Measurements from ENCODE around the gene ITPR1. TPM values are rescaled to one million over a fixed set of nuclear protein-coding genes. Genes with fewer than 3 reads are reported as not detected.

Gene ITPR1
- total RNA-seq, 1 donor from 2014 or later: 121 TPM

DNA sequence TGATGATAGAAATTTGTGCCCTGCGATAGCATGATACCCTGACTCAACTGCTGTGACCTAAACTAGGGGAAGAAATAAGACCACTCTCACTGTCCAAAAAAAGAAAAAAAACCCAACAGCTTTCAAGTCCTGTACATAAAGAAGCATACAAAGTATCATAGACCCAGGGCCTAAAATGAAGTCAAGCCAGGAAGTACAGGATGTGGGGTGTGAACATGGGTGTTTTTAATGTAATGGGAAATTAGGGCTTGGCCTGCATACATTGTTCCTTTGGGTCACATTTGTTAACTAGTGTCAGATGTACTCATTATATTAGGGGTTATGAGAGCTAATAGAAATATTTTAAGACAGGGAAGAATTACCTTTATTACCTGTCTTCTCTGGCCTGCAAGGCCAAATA lies 285.6 kb downstream of the ITPR1 start:
- TF ChIP-seq, protein P1, sequence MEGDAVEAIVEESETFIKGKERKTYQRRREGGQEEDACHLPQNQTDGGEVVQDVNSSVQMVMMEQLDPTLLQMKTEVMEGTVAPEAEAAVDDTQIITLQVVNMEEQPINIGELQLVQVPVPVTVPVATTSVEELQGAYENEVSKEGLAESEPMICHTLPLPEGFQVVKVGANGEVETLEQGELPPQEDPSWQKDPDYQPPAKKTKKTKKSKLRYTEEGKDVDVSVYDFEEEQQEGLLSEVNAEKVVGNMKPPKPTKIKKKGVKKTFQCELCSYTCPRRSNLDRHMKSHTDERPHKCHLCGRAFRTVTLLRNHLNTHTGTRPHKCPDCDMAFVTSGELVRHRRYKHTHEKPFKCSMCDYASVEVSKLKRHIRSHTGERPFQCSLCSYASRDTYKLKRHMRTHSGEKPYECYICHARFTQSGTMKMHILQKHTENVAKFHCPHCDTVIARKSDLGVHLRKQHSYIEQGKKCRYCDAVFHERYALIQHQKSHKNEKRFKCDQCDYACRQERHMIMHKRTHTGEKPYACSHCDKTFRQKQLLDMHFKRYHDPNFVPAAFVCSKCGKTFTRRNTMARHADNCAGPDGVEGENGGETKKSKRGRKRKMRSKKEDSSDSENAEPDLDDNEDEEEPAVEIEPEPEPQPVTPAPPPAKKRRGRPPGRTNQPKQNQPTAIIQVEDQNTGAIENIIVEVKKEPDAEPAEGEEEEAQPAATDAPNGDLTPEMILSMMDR (IDR thresholded peaks at IDR 0.05): no peak
- intact Hi-C loops (cut with DNase I): no loop called here
- DNase-seq (ENCODE audit: low spot score in 2 of 2): no peak

GRCh38 chr3:4780545-4780957 lies 287.4 kb downstream of the ITPR1 start:
- Histone ChIP-seq H3K9me3 (no peaks in the 10 kb centered on the region), H3K36me3 (peaks cover 31 to 38% of the 10 kb centered on the region in 2 donors), H3K4me3 (no peak overlapping the region), H3K4me1 (peaks cover 0 to 4% of the 10 kb centered on the region in 2 donors), H3K27ac (peak overlapping the region in 1 of 2 donors; percentile 31), H3K27me3 (no peaks in the 10 kb centered on the region)
- TF ChIP-seq, protein P1 (IDR thresholded peaks at IDR 0.05): no peak
- intact Hi-C loops (cut with DNase I): no loop called here
- no peak for DNase-seq (ENCODE audit: low spot score in 2 of 2)

More for the DNA sequence above, 285.6 kb downstream of the ITPR1 start:
- no peaks in the 10 kb centered on the region for H3K27me3 ChIP-seq
- no peaks in the 10 kb centered on the region for H3K9me3 ChIP-seq
- no peak overlapping the region for H3K27ac ChIP-seq
- H3K4me1 ChIP-seq: peaks cover 0 to 4% of the 10 kb centered on the region in 2 donors
- no peak overlapping the region for H3K4me3 ChIP-seq
- H3K36me3 ChIP-seq: peaks cover 17 to 34% of the 10 kb centered on the region in 2 donors

DNA sequence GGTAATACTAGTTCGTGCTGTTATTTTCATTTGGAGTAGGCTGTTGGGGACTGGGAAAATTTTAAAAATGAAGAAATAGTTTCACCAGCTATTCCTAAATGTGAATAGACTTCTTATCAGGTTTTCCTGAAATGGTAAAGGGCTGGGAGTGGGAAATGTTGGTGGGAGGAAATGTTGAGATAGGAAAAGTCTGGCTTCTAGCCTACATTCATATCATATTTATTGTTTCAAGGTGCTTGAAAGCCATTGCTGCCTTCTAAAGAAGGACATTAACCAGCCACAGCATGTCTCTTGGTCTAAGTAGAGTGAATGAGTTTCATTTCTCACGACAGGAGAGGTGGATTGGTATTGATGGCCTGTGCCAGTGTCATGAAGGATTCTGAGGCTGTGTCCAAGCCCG lies 288.9 kb downstream of the ITPR1 start:
- Histone ChIP-seq H3K9me3 (no peaks in the 10 kb centered on the region), H3K4me3 (no peak overlapping the region), H3K27me3 (no peaks in the 10 kb centered on the region), H3K27ac (no peak overlapping the region), H3K36me3 (peaks cover 34 to 46% of the 10 kb centered on the region in 2 donors), H3K4me1 (peaks cover 0 to 4% of the 10 kb centered on the region in 2 donors)
- TF ChIP-seq, protein P1 (IDR thresholded peaks at IDR 0.05): no peak
- no peak for DNase-seq (ENCODE audit: low spot score in 2 of 2)
- intact Hi-C loops (cut with DNase I): no loop called here

DNA sequence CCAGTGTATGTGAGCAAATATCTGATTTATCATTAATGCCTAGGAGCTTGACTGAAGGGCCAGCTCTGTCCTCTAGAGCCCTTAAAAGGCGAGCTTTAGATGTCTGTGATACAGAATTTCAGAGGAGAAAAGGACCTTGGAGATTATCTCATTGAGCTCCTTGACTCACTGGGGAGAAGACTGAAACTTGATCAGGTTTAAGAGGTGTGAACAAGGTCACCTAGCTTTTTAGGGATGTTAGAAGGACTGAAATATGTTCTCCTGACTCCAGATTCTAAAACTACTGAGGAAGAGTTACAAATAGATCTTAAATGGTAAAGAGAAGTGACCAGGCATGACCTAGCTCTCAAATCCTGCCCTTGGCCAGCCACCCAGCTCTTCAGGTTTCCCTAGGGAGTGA lies 292.4 kb downstream of the ITPR1 start:
- DNase-seq (ENCODE audit: low spot score in 2 of 2): no peak
- no peaks in the 10 kb centered on the region for H3K9me3 ChIP-seq
- intact Hi-C loops (cut with DNase I): no loop called here
- no peak overlapping the region for H3K4me3 ChIP-seq
- H3K36me3 ChIP-seq: peaks cover 51 to 60% of the 10 kb centered on the region in 2 donors
- H3K4me1 ChIP-seq: peaks cover 0 to under 1% of the 10 kb centered on the region in 2 donors
- TF ChIP-seq, protein P1 (IDR thresholded peaks at IDR 0.05): no peak
- no peak overlapping the region for H3K27ac ChIP-seq
- H3K27me3 ChIP-seq: no peaks in the 10 kb centered on the region

DNA sequence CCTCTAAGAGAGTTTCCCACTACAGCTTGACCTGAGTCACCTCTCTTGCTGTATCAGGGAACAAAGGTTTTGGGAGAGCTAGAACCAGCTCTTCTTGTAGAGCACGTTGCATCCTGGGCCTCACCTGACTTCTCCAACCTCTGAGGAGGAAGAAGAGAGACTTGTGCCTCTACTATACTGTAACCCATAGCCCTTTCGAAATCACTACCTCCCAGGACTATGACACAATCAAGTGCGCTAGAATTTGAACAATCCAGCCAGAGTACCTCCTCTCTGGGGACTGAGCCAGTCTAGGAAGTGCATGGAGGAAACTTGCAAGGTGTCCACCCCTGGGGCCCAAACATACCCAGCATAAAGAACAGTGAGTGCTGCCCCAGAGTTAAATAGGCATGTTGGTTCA lies 293.3 kb downstream of the ITPR1 start:
- H3K27me3 ChIP-seq: no peaks in the 10 kb centered on the region
- intact Hi-C loops (cut with DNase I): no loop called here
- H3K9me3 ChIP-seq: no peaks in the 10 kb centered on the region
- DNase-seq (ENCODE audit: low spot score in 2 of 2): no peak
- no peak overlapping the region for H3K4me3 ChIP-seq
- H3K27ac ChIP-seq: no peak overlapping the region
- TF ChIP-seq, protein P1 (IDR thresholded peaks at IDR 0.05): no peak
- H3K36me3 ChIP-seq: peaks cover 59 to 69% of the 10 kb centered on the region in 2 donors
- no peaks in the 10 kb centered on the region for H3K4me1 ChIP-seq

DNA sequence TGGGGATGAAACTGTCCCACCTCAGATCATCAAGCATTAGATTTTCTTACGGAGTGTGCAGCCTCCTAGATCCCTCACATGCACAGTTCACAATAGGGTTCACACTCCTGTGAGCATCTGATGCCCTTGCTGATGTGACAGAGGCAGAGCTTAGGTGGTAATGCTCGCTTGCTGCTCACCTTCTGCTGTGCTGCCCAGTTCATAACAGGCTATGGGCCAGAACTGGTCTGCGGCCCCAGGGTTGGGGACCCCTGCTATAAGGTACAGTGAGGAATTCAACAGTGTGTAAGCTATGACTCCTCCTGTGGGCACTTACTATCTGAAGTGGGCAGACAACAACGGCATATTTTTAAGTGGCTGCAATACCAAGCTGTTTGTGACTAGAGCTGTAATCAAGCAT lies 298.2 kb downstream of the ITPR1 start:
- TF ChIP-seq, protein P1 (IDR thresholded peaks at IDR 0.05): no peak
- H3K36me3 ChIP-seq: peaks cover 61 to 76% of the 10 kb centered on the region in 2 donors
- intact Hi-C loops (cut with DNase I): no loop called here

More for the DNA sequence above, 298.2 kb downstream of the ITPR1 start:
- no peak overlapping the region for H3K4me3 ChIP-seq
- H3K4me1 ChIP-seq: no peaks in the 10 kb centered on the region
- no peak overlapping the region for H3K27ac ChIP-seq
- H3K9me3 ChIP-seq: no peaks in the 10 kb centered on the region
- no peaks in the 10 kb centered on the region for H3K27me3 ChIP-seq
- DNase-seq (ENCODE audit: low spot score in 2 of 2): no peak
